Transverse colon (tissue), 4 donors: ENCODE measurements around the gene NEDD4L. TPM values are rescaled to one million over a fixed set of nuclear protein-coding genes. Genes with fewer than 3 reads are reported as not detected.

Experiments used
- DNase-seq: peaks from one replicate; pipeline ENCODE4 v3.0.0-alpha.2; 2019
- H3K27ac ChIP-seq, 4 donors: fragments of 200-600 bp; sonication (generic); 2 replicates each; pipeline ENCODE4 v1.5.1; 2016 to 2018; ENCODE audit warnings: inconsistent platforms in 4 of 4
- H3K27me3 ChIP-seq: fragments of 200-600 bp; sonication (generic); 2 replicates; pipeline ENCODE4 v1.5.1; 2017; ENCODE audit warnings: inconsistent platforms
- H3K36me3 ChIP-seq, 4 donors: fragments of 200-600 bp; sonication (generic); 2 replicates each; pipeline ENCODE4 v1.5.1; 2017 to 2019; ENCODE audit warnings: inconsistent platforms in 4 of 4
- H3K4me1 ChIP-seq, 4 donors: fragments of 200-600 bp; sonication (generic); 2 replicates each; pipeline ENCODE4 v1.5.1; 2017 to 2020; ENCODE audit warnings: inconsistent platforms in 4 of 4
- H3K4me3 ChIP-seq, 4 donors: fragments of 200-600 bp; sonication (generic); 1 replicate in 1 of 4; 2 replicates in 3 of 4; pipeline versions ENCODE4 v1.5.1 to v1.6.1; 2017 to 2019; ENCODE audit warnings: inconsistent platforms in 4 of 4
- H3K9me3 ChIP-seq, 2 donors: fragments of 200-600 bp; sonication (generic); 2 replicates each; pipeline ENCODE4 v1.5.1; 2017 to 2019; ENCODE audit warnings: inconsistent platforms in 2 of 2
- CTCF ChIP-seq, 5 experiments: fragments of 200-600 bp in 3 of 5; fragments of 450-650 bp in 2 of 5; sonication (generic) in 3 of 5; IDR thresholded peaks; 1 replicate in 2 of 5; 2 replicates in 3 of 5; pipeline ENCODE4 v1.5.1; 2016 to 2017; ENCODE audit warnings: antibody characterized with exemption in 5 of 5, inconsistent platforms in 3 of 5, mild to moderate bottlenecking in 2 of 5, moderate library complexity in 1 of 5
- EP300 ChIP-seq: sonication (generic); formaldehyde crosslinking; IDR thresholded peaks from one replicate; pipeline ENCODE4 v1.6.1; 2017; ENCODE audit warnings: antibody characterized with exemption, low read depth
- POLR2A ChIP-seq: fragments of 450-650 bp; IDR thresholded peaks from one replicate; pipeline ENCODE4 v1.6.1; 2016; ENCODE audit warnings: antibody characterized with exemption, mild to moderate bottlenecking, moderate library complexity
- POLR2AphosphoS5 ChIP-seq, 3 donors: sonication (generic); formaldehyde crosslinking; IDR thresholded peaks; one replicate each; pipeline ENCODE4 v1.6.1; 2016; ENCODE audit warnings: antibody characterized with exemption in 3 of 3
- WGBS, 2 donors: methylation state at CpG; one replicate each; pipeline ENCODE4 v1.1.5; 2018; ENCODE audit warnings: low coverage in 1 of 2; 5-methylcytosine and 5-hydroxymethylcytosine counted together
- in situ Hi-C, 4 donors: fragments of 200-750 bp; cut with MboI; loops; one replicate each; pipeline versions ENCODE4 v1.15.0 to v1.15.1; 2017; ENCODE audit warnings: low sequenced_read_pairs in 3 of 4, low pct_ligation_motif_present in 1 of 4, low pct_unique_long_range_greater_than_20kb in 1 of 4
- intact Hi-C: fragments of 100-400 bp; cut with DNase I; formaldehyde crosslinking; loops from one replicate; pipeline ENCODE4 v1.15.1; 2023; ENCODE audit warnings: low total_unique reads
- total RNA-seq, 4 donors: library from RNA; depleted of rRNA; stranded (reverse); fragments of >200 nt; gene quantifications; one replicate each; pipeline ENCODE4 v1.1.0, GENCODE V29; 2016

Gene NEDD4L
- total RNA-seq, 4 donors from 2014 or later, result 217 to 773 (median 305) TPM

- H3K9me3 ChIP-seq, result no peaks in the 10 kb centered on the region
- intact Hi-C loops (no loop called here), in situ Hi-C loops (loop anchor here in 1 of 4 donors (10.0 kb wide), 1 partner anchor 55 kb away; no protein-coding TSS in a partner anchor)
- 36 to 100% methylated on average over 1 to 5 of the region's 5 CpGs for whole genome bisulfite sequencing, 2 donors
- TF ChIP-seq CTCF (IDR thresholded peaks at IDR 0.05), result no peak
- DNase-seq, result no peak
- no peak overlapping the region for H3K4me3 ChIP-seq
- H3K27ac ChIP-seq, result no peak overlapping the region
- H3K4me1 ChIP-seq, result no peaks in the 10 kb centered on the region
- H3K36me3 ChIP-seq, result no peaks in the 10 kb centered on the region
- no peaks in the 10 kb centered on the region for H3K27me3 ChIP-seq
Observed at GRCh38 chr18:58060254-58060653, 16.2 kb downstream of the NEDD4L start.

GRCh38 chr18:58061349-58061748 is 17.3 kb downstream of the NEDD4L start:
- TF ChIP-seq POLR2AphosphoS5 (IDR thresholded peaks at IDR 0.05) (no peak), CTCF (IDR thresholded peaks at IDR 0.05) (no peak), EP300 (no peak)
- Histone ChIP-seq H3K4me1 (no peaks in the 10 kb centered on the region), H3K36me3 (no peaks in the 10 kb centered on the region), H3K4me3 (no peak overlapping the region), H3K9me3 (no peaks in the 10 kb centered on the region), H3K27ac (no peak overlapping the region), H3K27me3 (no peaks in the 10 kb centered on the region)
- DNase-seq, result no peak
- 51 to 60% methylated on average over 3 of the region's 3 CpGs for WGBS, 2 donors
- in situ Hi-C loops (loop anchor here in 1 of 4 donors (10.0 kb wide), 1 partner anchor 53 kb away; no protein-coding TSS in a partner anchor), intact Hi-C loops (no loop called here)

GRCh38 chr18:58064406-58064998 is 20.5 kb downstream of the NEDD4L start:
- no peaks in the 10 kb centered on the region for H3K4me1 ChIP-seq
- no peaks in the 10 kb centered on the region for H3K9me3 ChIP-seq
- H3K27me3 ChIP-seq, result no peaks in the 10 kb centered on the region
- no peak for DNase-seq
- no peak overlapping the region for H3K4me3 ChIP-seq
- in situ Hi-C loops (loop anchor here in 1 of 4 donors (10.0 kb wide), 1 partner anchor 50 kb away; no protein-coding TSS in a partner anchor), intact Hi-C loops (no loop called here)
- no peak overlapping the region for H3K27ac ChIP-seq
- 64 to 73% methylated on average over 5 to 10 of the region's 10 CpGs for WGBS, 2 donors
- TF ChIP-seq POLR2AphosphoS5 (IDR thresholded peaks at IDR 0.05) (no peak), EP300 (no peak), CTCF (IDR thresholded peaks at IDR 0.05) (no peak), POLR2A (no peak)
- no peaks in the 10 kb centered on the region for H3K36me3 ChIP-seq

- Histone ChIP-seq H3K36me3 (no peaks in the 10 kb centered on the region), H3K27ac (no peak overlapping the region), H3K4me3 (no peak overlapping the region), H3K4me1 (no peaks in the 10 kb centered on the region), H3K27me3 (no peaks in the 10 kb centered on the region), H3K9me3 (no peaks in the 10 kb centered on the region)
- in situ Hi-C loops (loop anchor here in 1 of 4 donors (10.0 kb wide), 1 partner anchor 49 kb away; no protein-coding TSS in a partner anchor), intact Hi-C loops (no loop called here)
- TF ChIP-seq CTCF (IDR thresholded peaks at IDR 0.05), result no peak
- no peak for DNase-seq
- WGBS, 2 donors, result 91 to 95% methylated on average over 3 of the region's 3 CpGs
Observed at GRCh38 chr18:58065956-58066355, 21.9 kb downstream of the NEDD4L start.
